HepG2 (cell line): ENCODE measurements around the gene MTCP1. TPM values are rescaled to one million over a fixed set of nuclear protein-coding genes. Genes with fewer than 3 reads are reported as not detected.

Source experiments
- ATAC-seq: fragments of 200-7000 bp; cut with Tn5 transposase; 3 replicates; pipeline ENCODE4 v1.9.1; 2020; ENCODE audit warnings: mild to moderate bottlenecking, moderate library complexity
- BruUV-seq: library from RNA; stranded (reverse); fragments of 400-500 nt; replicated peaks from 2 replicates; lab custom pipeline; 2021; lab: Mats Ljungman, UMichigan
- CTCF ChIA-PET: fragments of 300-600 bp; formaldehyde crosslinking; extraction: SDS; loops from one replicate; lab custom pipeline; 2021; ENCODE audit warnings: low total read pairs, inconsistent platforms, low intra/inter-chr PET ratio; lab: Yijun Ruan, JAX
- POLR2A ChIA-PET: fragments of 350-600 bp; sonication (Branson Sonifier 250); formaldehyde crosslinking; loops from one replicate; lab custom pipeline; 2020; ENCODE audit warnings: antibody characterized with exemption, inconsistent platforms; lab: Yijun Ruan, JAX
- DNase-seq: peaks from one replicate; pipeline ENCODE4 v3.0.0-alpha.2; 2015; ENCODE audit warnings: low spot score
- FAIRE-seq: peaks from 3 replicates; lab custom pipeline; 2011; peaks lifted over from hg19 to GRCh38; lab: Jason Lieb, UNC
- H2AFZ ChIP-seq: one replicate; pipeline ENCODE4 v1.6.1; 2011; ENCODE audit warnings: low read length, inconsistent platforms
- H3K27ac ChIP-seq: fragments of 300-600 bp; 3 replicates; pipeline ENCODE4 v1.8.0; 2011; ENCODE audit warnings: mixed run types, mild to moderate bottlenecking, mixed read lengths, low read length, inconsistent platforms; ENCODE audit not compliant: insufficient read depth; ENCODE audit errors: extremely low read length
- H3K27me3 ChIP-seq, 2 experiments: fragments of 200-600 bp in 1 of 2; 2 replicates in 1 of 2; 3 replicates in 1 of 2; pipeline versions ENCODE4 v1.6.0 to v1.8.0; 2011; ENCODE audit warnings: low read length in 2 of 2, mild to moderate bottlenecking in 2 of 2, moderate library complexity in 2 of 2, inconsistent platforms in 1 of 2; ENCODE audit not compliant: insufficient read depth in 2 of 2, control insufficient read depth in 1 of 2
- H3K36me3 ChIP-seq, 2 experiments: fragments of 200-600 bp in 1 of 2; replicated peaks in 1 of 2; 2 replicates in 1 of 2; 3 replicates in 1 of 2; pipeline versions ENCODE4 v1.5.1 to v1.8.0; 2011; ENCODE audit warnings: low read length in 2 of 2, inconsistent platforms in 1 of 2; ENCODE audit not compliant: insufficient read depth in 2 of 2, control insufficient read depth in 1 of 2
- H3K4me1 ChIP-seq: 2 replicates; pipeline ENCODE4 v1.5.1; 2012; ENCODE audit warnings: low read length, inconsistent platforms; ENCODE audit not compliant: insufficient read depth
- H3K4me2 ChIP-seq: 2 replicates; pipeline ENCODE4 v1.6.0; 2011; ENCODE audit warnings: low read depth, low read length, inconsistent platforms
- H3K4me3 ChIP-seq, 3 experiments: fragments of 200-600 bp in 1 of 3; sonication (generic), shearing (Covaris generic) in 1 of 3; replicated peaks in 1 of 3; 2 replicates each; pipeline ENCODE4 v1.5.1; 2011 to 2016; ENCODE audit warnings: low read length in 3 of 3, inconsistent platforms in 2 of 3, low read depth in 2 of 3, mild to moderate bottlenecking in 2 of 3, control low read depth in 1 of 3, mixed read lengths in 1 of 3; ENCODE audit not compliant: insufficient read depth in 1 of 3
- H3K79me2 ChIP-seq: one replicate; pipeline ENCODE4 v1.6.1; 2011; ENCODE audit warnings: low read length, inconsistent platforms; ENCODE audit not compliant: insufficient read depth
- H3K9ac ChIP-seq: 2 replicates; pipeline ENCODE4 v1.6.0; 2011; ENCODE audit warnings: mild to moderate bottlenecking, low read depth, low read length, inconsistent platforms; ENCODE audit not compliant: insufficient read depth
- H3K9me3 ChIP-seq: 2 replicates; pipeline ENCODE4 v1.5.1; 2012; ENCODE audit warnings: mild to moderate bottlenecking, low read length
- H4K20me1 ChIP-seq: 2 replicates; pipeline ENCODE4 v1.6.0; 2011; ENCODE audit warnings: inconsistent platforms, mild to moderate bottlenecking, low read length, moderate library complexity; ENCODE audit not compliant: insufficient read depth
- ELF3 ChIP-seq: IDR thresholded peaks from 2 replicates; pipeline ENCODE4 v1.6.1; 2016; ENCODE audit warnings: missing genetic modification reagents, missing compliant biosample characterization
- ESRRA ChIP-seq: sonication (generic); formaldehyde crosslinking; IDR thresholded peaks from 2 replicates; pipeline ENCODE4 v1.5.1; 2020; ENCODE audit warnings: mild to moderate bottlenecking, low read depth, missing genetic modification reagents
- ONECUT2 ChIP-seq: sonication (generic); formaldehyde crosslinking; IDR thresholded peaks from 2 replicates; pipeline ENCODE4 v1.4.0; 2020; ENCODE audit warnings: missing genetic modification reagents
- SSRP1 ChIP-seq: IDR thresholded peaks from 2 replicates; pipeline ENCODE4 v1.6.1; 2016; ENCODE audit warnings: control low read depth
- ZNF333 ChIP-seq: sonication (generic); formaldehyde crosslinking; IDR thresholded peaks from 2 replicates; pipeline ENCODE4 v1.4.0; 2020; ENCODE audit warnings: mild to moderate bottlenecking, missing genetic modification reagents, borderline replicate concordance
- ZNF660 ChIP-seq: sonication (generic); formaldehyde crosslinking; IDR thresholded peaks from 2 replicates; pipeline ENCODE4 v1.5.1; 2020; ENCODE audit warnings: mild to moderate bottlenecking, low read depth, missing genetic modification reagents, borderline replicate concordance
- WGBS: methylation state at CpG from one replicate; pipeline ENCODE4 v1.1.6; 2017; ENCODE audit warnings: low lambda C conversion rate; 5-methylcytosine and 5-hydroxymethylcytosine counted together
- in situ Hi-C: cut with HindIII; loops from 2 replicates; pipeline ENCODE4 v1.10.0; 2017; ENCODE audit warnings: low pct_unique_long_range_greater_than_20kb; ENCODE audit not compliant: extremely low pct_ligation_motif_present
- intact Hi-C: fragments of 100-400 bp; cut with micrococcal nuclease; formaldehyde crosslinking; loops from one replicate; pipeline ENCODE4 v1.10.0; 2022; ENCODE audit not compliant: unreplicated experiment
- polyA plus RNA-seq, 8 experiments: library from polyadenylated mRNA; depleted of rRNA in 3 of 8; stranded (reverse) in 7 of 8; unstranded in 1 of 8; fragments of >200 nt; fragmentation: Illumina TruSeq in 4 of 8; extraction: Trizol in 4 of 8; gene quantifications; 2 replicates each; pipeline versions ENCODE4 v1.2.1 to v1.2.3, GENCODE V29; 2011 to 2016; ENCODE audit warnings: low read depth in 4 of 8, missing spikeins in 1 of 8, mixed read lengths in 1 of 8; ENCODE audit not compliant: insufficient read depth in 1 of 8
- total RNA-seq, 5 experiments: library from RNA; depleted of rRNA; stranded (reverse); fragments of >200 nt; fragmentation: Illumina TruSeq; extraction: Trizol; gene quantifications; 2 replicates each; pipeline ENCODE4 v1.2.3, GENCODE V29; 2016; ENCODE audit warnings: low read depth in 1 of 5
- TF ChIP-seq, protein P1 (sequence below): sonication (generic); formaldehyde crosslinking; IDR thresholded peaks from 2 replicates; pipeline ENCODE4 v1.4.0; 2020; ENCODE audit warnings: mild to moderate bottlenecking, missing genetic modification reagents
- TF ChIP-seq, protein P2 (sequence below), 2 experiments: fragments of 450-650 bp in 1 of 2; sonication (generic) in 1 of 2; formaldehyde crosslinking; IDR thresholded peaks; 2 replicates each; pipeline versions ENCODE4 v1.5.0 to v1.8.0; 2020 to 2022; ENCODE audit warnings: mild to moderate bottlenecking in 1 of 2, missing genetic modification reagents in 1 of 2

Gene MTCP1
- total and polyA plus RNA-seq, 2 of the 13 experiments (the other 11 are each of a cell fraction or from before 2014, with no cell fraction given), result 5.1 to 18.9 TPM

- intact Hi-C loops, result no loop called here
- POLR2A ChIA-PET, result no interaction called here
Observed at GRCh38 chrX:155055494-155055893, 15.4 kb downstream of the MTCP1 start.

DNA sequence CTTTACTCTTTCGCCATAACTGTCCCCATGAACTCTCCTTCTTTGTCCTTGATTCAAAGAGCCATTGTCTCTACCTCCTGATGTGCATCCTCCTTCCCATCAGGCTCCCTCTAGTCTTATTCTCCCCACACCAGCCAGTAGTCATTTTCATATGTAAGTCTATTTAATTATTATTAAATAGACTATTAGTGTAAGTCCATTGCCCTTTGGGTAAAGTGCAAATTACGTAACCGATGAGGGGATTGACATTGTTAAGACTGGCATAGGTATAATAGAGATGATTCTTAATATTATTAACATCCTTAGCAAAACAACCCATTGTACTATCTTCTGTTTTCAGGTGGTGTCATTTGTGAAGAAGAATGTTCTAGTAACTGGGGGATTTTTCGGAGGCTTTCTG, 16.7 kb downstream of the MTCP1 start:
- POLR2A ChIA-PET, result no interaction called here
- DNase-seq, result no peak
- Histone ChIP-seq H3K9me3 (no peaks in the 10 kb centered on the region), H3K9ac (no peak overlapping the region), H3K27me3 (no peaks in the 10 kb centered on the region), H3K4me1 (peaks cover 12% of the 10 kb centered on the region), H3K4me3 (no peak overlapping the region), H3K4me2 (no peak overlapping the region), H3K79me2 (no peaks in the 10 kb centered on the region), H3K27ac (no peak overlapping the region), H3K36me3 (peaks cover 2 to 3% of the 10 kb centered on the region in 2 experiments; a peak in 3 of 5 replicates), H2AFZ (no peak overlapping the region), H4K20me1 (no peaks in the 10 kb centered on the region)
- intact Hi-C loops, result no loop called here
- CTCF ChIA-PET, result no interaction called here
- no peak for ATAC-seq
- in situ Hi-C loops, result loop anchor here (10.0 kb wide), 1 partner anchor 69 kb away; no protein-coding TSS in a partner anchor
- FAIRE-seq, result no peak
- WGBS, result 99% methylated on average over 4 of the region's 4 CpGs
- BruUV-seq, result no TSS peak
- TF ChIP-seq, protein P1, sequence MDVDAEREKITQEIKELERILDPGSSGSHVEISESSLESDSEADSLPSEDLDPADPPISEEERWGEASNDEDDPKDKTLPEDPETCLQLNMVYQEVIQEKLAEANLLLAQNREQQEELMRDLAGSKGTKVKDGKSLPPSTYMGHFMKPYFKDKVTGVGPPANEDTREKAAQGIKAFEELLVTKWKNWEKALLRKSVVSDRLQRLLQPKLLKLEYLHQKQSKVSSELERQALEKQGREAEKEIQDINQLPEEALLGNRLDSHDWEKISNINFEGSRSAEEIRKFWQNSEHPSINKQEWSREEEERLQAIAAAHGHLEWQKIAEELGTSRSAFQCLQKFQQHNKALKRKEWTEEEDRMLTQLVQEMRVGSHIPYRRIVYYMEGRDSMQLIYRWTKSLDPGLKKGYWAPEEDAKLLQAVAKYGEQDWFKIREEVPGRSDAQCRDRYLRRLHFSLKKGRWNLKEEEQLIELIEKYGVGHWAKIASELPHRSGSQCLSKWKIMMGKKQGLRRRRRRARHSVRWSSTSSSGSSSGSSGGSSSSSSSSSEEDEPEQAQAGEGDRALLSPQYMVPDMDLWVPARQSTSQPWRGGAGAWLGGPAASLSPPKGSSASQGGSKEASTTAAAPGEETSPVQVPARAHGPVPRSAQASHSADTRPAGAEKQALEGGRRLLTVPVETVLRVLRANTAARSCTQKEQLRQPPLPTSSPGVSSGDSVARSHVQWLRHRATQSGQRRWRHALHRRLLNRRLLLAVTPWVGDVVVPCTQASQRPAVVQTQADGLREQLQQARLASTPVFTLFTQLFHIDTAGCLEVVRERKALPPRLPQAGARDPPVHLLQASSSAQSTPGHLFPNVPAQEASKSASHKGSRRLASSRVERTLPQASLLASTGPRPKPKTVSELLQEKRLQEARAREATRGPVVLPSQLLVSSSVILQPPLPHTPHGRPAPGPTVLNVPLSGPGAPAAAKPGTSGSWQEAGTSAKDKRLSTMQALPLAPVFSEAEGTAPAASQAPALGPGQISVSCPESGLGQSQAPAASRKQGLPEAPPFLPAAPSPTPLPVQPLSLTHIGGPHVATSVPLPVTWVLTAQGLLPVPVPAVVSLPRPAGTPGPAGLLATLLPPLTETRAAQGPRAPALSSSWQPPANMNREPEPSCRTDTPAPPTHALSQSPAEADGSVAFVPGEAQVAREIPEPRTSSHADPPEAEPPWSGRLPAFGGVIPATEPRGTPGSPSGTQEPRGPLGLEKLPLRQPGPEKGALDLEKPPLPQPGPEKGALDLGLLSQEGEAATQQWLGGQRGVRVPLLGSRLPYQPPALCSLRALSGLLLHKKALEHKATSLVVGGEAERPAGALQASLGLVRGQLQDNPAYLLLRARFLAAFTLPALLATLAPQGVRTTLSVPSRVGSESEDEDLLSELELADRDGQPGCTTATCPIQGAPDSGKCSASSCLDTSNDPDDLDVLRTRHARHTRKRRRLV (CRISPR knock-in tag), result no peak
- TF ChIP-seq ZNF660 (CRISPR knock-in tag), result no peak
- no peak for TF ChIP-seq ONECUT2
- no peak for TF ChIP-seq ELF3 (CRISPR knock-in tag)
- TF ChIP-seq, protein P2, sequence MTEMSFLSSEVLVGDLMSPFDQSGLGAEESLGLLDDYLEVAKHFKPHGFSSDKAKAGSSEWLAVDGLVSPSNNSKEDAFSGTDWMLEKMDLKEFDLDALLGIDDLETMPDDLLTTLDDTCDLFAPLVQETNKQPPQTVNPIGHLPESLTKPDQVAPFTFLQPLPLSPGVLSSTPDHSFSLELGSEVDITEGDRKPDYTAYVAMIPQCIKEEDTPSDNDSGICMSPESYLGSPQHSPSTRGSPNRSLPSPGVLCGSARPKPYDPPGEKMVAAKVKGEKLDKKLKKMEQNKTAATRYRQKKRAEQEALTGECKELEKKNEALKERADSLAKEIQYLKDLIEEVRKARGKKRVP (CRISPR knock-in tag; IDR thresholded peaks at IDR 0.05), result no peak
- no peak for TF ChIP-seq SSRP1 (CRISPR knock-in tag)

More at GRCh38 chrX:155055494-155055893, 15.4 kb downstream of the MTCP1 start:
- H2AFZ ChIP-seq, result no peak overlapping the region
- no peak overlapping the region for H3K27ac ChIP-seq
- H3K9ac ChIP-seq, result no peak overlapping the region
- CTCF ChIA-PET, result interaction anchor here (2.6 kb wide), 1 partner anchor 75 kb away, joined by 21 read pairs; no protein-coding TSS in a partner anchor
- no peak overlapping the region for H3K4me3 ChIP-seq
- no peak overlapping the region for H3K4me2 ChIP-seq
- in situ Hi-C loops, result loop anchor here (10.0 kb wide), 1 partner anchor 71 kb away; no protein-coding TSS in a partner anchor
- no peaks in the 10 kb centered on the region for H3K27me3 ChIP-seq
- no peak for ATAC-seq
- no peaks in the 10 kb centered on the region for H3K9me3 ChIP-seq
- BruUV-seq, result no TSS peak
- peaks cover 2 to 3% of the 10 kb centered on the region in 2 experiments; a peak in 3 of 5 replicates for H3K36me3 ChIP-seq
- FAIRE-seq, result no peak
- 96% methylated on average over 3 of the region's 3 CpGs for WGBS
- H3K4me1 ChIP-seq, result peaks cover 12% of the 10 kb centered on the region
- H3K79me2 ChIP-seq, result no peaks in the 10 kb centered on the region
- TF ChIP-seq ESRRA (CRISPR knock-in tag), result no peak
- no peak for TF ChIP-seq ZNF333 (CRISPR knock-in tag)
- DNase-seq, result no peak
- no peaks in the 10 kb centered on the region for H4K20me1 ChIP-seq
